ENCODE measurements around the gene SERPINI1.

- TF ChIP-seq CTCF (IDR thresholded peaks at IDR 0.05) (no peak), POLR2A (IDR thresholded peaks at IDR 0.05) (no peak)
These were observed 41.8 kb downstream of the SERPINI1 start for GRCh38 chr3:167777356-167777755.
